ENCODE measurements around the gene SCN2B.
"Not testable (repeated sequence)": the region's sequence is repeated elsewhere in the genome, so short reads cannot be mapped to it uniquely, and the experiment has no call there.

The SCN2B gene

DNA sequence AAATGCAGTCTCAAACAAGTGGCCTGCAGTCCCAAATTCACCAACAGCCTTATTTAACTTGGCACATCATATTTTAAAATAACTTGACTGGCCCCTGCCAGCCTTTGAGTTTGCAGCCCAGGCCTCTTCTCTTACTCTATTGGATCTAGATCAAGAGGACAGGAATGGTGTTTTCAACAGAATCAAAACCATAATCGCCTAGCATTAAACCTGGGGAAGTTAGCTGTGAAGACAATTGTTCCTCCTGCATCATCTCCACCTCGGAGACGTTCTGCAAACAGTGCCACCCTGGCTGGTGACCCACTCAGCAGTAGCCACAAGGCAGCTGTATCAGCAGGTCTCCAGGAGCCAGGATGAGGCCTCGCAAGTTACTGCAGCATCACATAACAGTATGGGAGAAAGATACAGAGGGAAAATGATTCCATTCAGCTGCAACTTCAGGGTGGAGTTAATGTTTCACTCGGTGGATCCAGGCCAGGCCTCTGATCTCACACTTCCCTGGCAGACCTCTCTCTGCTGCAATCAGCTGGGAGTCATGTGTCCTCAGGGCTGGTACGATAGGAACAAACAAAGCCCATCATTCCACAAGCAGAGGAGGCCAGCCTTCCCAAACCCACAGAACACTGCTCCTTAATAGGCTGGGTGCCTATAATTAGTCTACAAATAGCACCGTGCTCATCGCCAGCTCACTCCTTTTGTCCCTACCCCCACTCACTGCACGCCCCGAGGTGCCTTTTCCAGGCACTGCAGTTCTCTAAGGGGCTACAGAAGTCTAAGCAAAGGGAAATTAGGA is 18.6 kb upstream of the SCN2B start:
- Histone ChIP-seq H3K4me3 (ENCODE audit: low read depth, low read length) (no peak overlapping the region), H3K4me1 (no peaks in the 10 kb centered on the region), H3K9me3 (no peaks in the 10 kb centered on the region), H3K27me3 (peaks cover 5% of the 10 kb centered on the region; the same call in 1 of the 2 replicates), H3K36me3 (no peaks in the 10 kb centered on the region)
- TF ChIP-seq, protein P1, sequence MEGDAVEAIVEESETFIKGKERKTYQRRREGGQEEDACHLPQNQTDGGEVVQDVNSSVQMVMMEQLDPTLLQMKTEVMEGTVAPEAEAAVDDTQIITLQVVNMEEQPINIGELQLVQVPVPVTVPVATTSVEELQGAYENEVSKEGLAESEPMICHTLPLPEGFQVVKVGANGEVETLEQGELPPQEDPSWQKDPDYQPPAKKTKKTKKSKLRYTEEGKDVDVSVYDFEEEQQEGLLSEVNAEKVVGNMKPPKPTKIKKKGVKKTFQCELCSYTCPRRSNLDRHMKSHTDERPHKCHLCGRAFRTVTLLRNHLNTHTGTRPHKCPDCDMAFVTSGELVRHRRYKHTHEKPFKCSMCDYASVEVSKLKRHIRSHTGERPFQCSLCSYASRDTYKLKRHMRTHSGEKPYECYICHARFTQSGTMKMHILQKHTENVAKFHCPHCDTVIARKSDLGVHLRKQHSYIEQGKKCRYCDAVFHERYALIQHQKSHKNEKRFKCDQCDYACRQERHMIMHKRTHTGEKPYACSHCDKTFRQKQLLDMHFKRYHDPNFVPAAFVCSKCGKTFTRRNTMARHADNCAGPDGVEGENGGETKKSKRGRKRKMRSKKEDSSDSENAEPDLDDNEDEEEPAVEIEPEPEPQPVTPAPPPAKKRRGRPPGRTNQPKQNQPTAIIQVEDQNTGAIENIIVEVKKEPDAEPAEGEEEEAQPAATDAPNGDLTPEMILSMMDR (IDR thresholded peaks at IDR 0.05; ENCODE audit: low read depth, low read length), result no peak
- no peak for DNase-seq

DNA sequence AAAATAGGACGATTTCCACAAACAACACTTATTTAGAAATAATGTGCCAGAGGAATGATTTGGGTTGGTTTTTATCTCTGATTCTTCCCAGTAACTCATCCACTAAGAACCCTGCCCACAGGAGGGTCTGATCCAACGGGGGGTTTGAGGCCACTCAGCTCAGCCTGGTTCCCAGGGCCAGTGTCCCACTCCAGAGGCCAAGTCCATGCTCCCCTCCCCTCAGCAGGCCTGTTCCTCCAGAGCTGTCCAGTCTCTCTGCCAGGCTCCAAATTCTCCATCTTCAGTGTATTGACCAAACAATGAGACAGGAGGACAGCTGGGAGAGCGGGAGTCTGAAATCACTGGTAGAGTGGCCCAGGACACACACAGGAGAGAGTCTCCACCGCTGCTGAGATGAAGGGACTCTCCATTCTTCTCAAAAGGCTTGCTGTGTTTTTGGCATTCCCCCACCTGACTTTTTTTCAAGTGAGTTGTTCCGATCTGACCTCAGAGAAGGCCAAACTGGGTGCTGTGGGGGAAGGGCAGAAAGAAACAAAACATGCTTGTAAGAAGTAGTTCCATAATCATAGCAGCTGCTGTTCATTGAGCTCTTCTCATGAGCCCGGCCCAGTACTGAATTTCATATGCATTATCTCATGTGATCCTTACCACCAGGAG is 17.6 kb upstream of the SCN2B start:
- no peak for DNase-seq
- Histone ChIP-seq H3K4me3 (ENCODE audit: low read depth, low read length) (no peak overlapping the region), H3K9me3 (no peaks in the 10 kb centered on the region), H3K36me3 (no peaks in the 10 kb centered on the region), H3K27me3 (peaks cover 6% of the 10 kb centered on the region; the same call in 1 of the 2 replicates), H3K4me1 (no peaks in the 10 kb centered on the region)
- TF ChIP-seq, protein P1 (IDR thresholded peaks at IDR 0.05; ENCODE audit: low read depth, low read length), result no peak

DNA sequence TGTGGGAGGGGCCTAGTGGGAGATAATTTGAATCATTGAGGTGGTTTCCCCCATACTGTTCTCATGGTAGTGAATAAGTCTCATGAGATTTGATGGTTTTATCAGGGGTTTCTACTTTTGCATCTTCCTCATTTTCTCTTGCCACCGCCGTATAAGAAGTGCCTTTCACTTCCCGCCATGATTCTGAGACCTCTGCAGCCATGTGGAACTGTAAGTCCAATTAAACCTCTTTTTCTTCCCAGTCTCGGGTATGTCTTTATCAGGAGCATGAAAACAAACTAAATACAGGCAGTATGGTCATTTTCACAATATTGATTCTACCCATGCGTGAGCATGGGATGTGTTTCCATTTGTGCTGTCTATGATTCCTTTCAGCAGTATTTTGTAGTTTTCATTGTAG is 16.4 kb upstream of the SCN2B start:
- not testable (repeated sequence) for H3K4me3 ChIP-seq (ENCODE audit: low read depth, low read length); H3K36me3 ChIP-seq; H3K27me3 ChIP-seq; H3K9me3 ChIP-seq; H3K4me1 ChIP-seq; DNase-seq

DNA sequence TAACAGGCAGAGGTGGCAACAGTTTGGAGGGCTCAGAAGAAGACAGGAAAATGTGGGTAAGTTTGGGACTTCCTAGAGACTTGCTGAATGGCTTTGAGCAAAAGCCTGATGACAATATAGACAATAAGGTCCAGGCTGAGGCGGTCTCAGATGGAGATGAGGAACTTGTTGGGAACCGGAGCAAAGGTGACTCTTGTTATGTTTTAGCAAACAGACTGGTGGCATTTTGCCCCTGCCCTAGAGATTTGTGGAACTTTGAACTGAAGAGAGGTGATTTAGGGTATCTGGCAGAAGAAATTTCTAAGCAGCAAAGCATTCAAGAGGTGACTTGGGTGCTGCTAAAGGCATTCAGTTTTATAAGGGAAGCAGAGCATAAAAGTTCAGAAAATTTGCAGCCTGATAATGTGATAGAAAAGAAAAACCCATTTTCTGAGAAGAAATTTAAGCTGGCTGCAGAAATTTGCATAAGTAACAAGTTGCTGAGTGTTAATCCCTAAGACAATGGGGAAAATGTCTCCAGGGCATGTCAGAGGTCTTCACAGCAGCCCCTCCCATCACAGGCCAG is 14.6 kb upstream of the SCN2B start:
- DNase-seq; H3K27me3 ChIP-seq; H3K4me1 ChIP-seq; H3K4me3 ChIP-seq (ENCODE audit: low read depth, low read length); H3K36me3 ChIP-seq; H3K9me3 ChIP-seq: not testable (repeated sequence)

DNA sequence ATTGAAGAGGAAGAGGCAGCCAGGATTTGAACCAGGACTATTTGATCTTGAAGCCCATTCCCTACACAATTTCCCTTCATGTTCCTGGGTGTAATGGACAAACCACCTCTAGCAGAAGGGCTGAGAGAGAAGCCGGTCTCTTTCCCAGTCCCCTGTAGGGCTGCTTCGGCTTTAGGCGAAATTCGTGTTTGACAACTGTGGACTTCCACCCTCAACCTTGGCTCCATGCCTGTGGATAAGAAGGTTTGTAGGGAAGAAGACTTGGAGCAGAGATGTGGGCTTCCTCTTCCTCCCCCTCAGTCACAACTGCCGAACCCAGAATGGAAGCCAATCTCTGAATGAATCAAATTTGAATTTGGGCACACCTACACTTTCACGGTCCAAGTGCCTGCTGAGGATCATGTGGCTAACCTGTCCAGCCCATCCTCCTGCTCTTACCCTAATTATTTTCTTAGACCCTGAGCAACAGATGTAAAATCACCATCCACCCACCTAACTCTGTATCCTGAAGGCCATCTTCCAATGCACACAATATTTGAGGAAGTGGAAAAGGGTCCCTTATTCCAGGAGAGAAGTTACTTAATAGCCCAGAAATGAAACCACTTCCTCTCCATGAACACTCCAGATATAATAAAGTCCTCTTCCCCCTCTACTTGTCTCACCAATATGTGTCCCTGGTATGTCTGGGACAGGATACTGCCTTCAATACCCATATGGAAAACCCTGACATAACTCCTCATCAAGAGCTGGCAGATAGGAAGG is 10.1 kb upstream of the SCN2B start:
- no peak for DNase-seq
- Histone ChIP-seq H3K36me3 (no peaks in the 10 kb centered on the region), H3K27me3 (peaks cover 24% of the 10 kb centered on the region)

DNA sequence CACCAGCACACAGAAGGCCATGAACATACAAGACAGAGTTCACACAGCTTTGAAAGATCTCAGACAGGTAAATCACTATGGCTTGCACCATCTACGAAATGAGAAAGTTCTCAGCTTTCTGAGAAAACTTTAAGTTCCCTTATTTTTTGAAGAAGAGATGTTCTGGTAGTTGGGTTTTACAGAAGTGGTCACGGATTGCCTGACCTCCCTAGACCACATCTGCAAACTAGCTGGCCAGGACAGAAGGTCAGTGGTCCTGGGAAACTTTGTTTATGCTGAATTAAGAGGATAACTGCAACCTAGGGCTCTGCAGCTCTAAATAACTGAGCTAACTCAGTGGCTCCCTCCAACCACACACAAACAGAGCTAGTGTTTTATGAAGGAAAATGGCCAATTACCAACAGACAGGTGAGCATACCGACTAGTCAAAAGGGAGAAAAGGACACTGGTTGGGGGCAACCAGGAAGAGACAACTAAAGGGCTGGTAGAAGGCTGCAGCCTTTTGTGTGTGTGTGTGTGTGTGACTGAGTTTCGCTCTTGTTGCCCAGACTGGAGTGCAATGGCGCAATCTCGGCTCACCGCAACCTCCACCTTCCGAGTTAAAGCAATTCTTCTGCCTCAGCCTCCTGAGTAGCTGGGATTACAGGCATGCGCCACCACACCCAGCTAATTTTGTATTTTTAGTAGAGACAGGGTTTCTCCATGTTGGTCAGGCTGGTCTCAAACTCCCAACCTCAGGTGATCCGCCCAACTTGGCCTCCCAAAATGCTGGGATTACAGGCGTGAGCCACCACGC is 8.5 kb upstream of the SCN2B start:
- Histone ChIP-seq H3K9me3 (no peaks in the 10 kb centered on the region), H3K27me3 (peaks cover 18% of the 10 kb centered on the region), H3K36me3 (no peaks in the 10 kb centered on the region), H3K4me3 (ENCODE audit: low read depth, low read length) (no peak overlapping the region), H3K4me1 (peaks cover 4% of the 10 kb centered on the region; the same call in 1 of the 2 replicates)
- TF ChIP-seq, protein P1 (IDR thresholded peaks at IDR 0.05; ENCODE audit: low read depth, low read length), result no peak
- DNase-seq, result no peak

More for the DNA sequence above, 10.1 kb upstream of the SCN2B start:
- no peaks in the 10 kb centered on the region for H3K9me3 ChIP-seq
- H3K4me1 ChIP-seq, result no peaks in the 10 kb centered on the region
- TF ChIP-seq, protein P1 (IDR thresholded peaks at IDR 0.05; ENCODE audit: low read depth, low read length), result no peak
- H3K4me3 ChIP-seq (ENCODE audit: low read depth, low read length), result no peak overlapping the region

DNA sequence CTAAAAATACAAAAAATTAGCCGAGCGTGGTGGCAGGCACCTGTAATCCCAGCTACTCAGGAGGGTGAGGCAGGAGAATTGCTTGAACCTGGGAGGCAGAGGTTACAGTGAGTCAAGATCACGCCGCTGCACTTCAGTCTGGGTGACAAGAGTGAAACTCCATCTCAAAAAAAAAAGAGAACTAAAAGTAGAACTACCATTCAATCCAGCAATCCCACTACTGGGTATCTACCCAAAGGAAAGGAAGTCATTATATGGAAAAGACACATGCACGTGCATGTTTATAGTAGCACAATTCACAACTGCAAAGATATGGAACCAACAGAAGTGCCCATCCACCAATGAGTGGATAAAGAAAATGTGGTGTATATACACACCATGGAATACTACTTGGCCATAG is 7.3 kb upstream of the SCN2B start:
- peaks cover 17% of the 10 kb centered on the region for H3K27me3 ChIP-seq

More for the DNA sequence above, 7.3 kb upstream of the SCN2B start:
- H3K4me3 ChIP-seq (ENCODE audit: low read depth, low read length); DNase-seq; H3K9me3 ChIP-seq; H3K36me3 ChIP-seq; H3K4me1 ChIP-seq: not testable (repeated sequence)

Measured in BE2C (cell line).